HG03521 (cell line): ENCODE measurements around the gene DSTYK.

Experiments used
- ATAC-seq: cut with Tn5 transposase; IDR thresholded peaks from one replicate; pipeline ENCODE4 v1.9.1; 2021; ENCODE audit warnings: mild to moderate bottlenecking, moderate library complexity; ENCODE audit not compliant: unreplicated experiment

The DSTYK gene

DNA sequence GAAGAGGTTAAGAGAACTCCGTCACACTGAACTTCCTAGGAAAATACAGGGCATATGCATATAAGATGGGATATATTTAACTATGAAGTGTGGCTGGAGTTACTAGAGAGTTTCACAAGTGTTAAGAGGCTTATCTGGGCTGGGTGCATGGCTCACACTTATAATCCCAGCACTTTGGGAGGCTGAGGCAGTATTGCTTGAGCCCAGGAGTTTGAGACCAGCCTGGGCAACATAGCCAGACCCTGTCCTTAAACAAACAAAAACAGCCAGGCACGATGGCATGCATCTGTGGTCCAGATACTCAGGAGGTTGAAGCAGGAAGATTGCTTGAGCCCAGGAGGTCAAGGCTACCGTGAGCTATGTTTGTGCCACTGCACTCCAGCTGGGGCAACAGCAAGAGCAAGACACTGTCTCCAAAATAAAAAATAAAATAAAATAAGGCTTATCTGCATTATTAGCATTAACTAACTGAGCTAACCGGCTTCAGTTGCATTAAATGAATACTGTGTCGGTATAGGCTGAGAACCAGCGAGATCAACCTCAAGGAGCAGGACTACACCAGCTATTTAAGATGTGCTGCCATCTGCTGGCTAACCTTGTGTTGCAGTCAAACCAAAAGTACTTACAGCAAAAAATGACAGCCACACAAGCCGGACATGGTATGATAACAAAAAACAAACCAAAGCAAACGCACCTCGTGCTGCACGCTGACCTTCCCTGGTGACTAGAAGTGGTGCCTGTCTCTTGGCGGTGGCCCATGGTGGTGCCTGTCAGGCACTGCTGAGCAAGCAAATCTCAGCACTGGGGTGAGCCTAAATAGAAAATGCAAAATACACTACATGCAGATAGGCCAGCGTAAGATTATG lies 70.0 kb downstream of the DSTYK start:
- ATAC-seq: no peak

DNA sequence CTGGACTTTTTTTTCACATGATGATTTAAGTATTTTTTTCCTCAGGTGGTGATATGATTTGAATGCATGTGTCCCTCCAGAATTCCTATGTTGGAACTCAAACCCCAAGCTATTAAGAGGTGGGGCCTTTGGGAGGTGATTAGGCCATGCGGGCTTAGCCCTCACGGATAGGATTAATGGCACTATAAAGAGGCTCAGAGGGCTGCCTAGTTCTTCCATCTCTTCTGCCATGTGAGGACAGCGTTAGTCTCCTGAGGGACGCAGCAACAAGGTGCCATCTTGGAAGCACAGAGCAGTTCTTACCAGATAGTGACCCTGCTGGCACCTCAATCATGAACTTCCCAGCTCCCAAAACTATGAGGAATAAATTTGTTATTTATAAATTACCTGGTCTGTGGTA lies 71.4 kb downstream of the DSTYK start:
- ATAC-seq: no peak

DNA sequence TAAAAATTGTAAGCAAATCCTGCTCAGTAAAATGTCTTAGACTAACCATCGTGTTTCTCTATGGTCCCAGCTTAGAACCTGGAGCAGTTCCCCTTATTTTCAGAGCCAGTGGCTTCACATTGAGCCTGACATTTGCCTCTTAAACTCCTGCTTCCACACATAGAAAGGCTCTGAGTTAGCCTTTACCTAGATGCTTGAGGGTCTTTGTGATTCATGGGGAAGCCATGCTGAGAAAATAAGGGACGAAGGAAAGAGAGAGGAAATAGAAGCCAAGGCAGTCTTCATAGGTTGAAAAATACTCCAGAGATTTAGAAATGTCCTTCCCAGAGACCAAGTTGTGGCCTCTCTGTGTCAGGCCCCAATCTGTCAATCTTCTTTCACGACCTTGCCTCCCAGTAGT lies 73.6 kb downstream of the DSTYK start:
- no peak for ATAC-seq

DNA sequence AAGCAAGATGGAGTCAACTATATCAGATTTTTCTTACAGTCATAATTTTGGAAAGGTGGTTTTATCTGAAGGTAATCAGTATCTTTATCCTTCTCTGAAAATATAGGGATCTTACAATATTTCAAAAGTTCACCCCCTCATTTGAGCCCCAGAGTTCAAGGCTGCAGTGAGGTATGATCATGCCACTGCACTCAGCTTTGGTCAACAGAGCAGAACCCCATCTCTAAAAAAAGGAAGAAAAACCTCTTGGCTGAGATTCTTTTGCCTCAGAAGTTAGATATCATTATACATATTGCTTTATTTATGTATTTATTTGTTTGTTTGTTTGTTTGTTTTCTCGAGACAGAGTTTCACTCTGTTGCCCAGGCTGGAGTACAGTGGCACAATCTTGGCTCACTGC lies 78.2 kb downstream of the DSTYK start:
- no peak for ATAC-seq

DNA sequence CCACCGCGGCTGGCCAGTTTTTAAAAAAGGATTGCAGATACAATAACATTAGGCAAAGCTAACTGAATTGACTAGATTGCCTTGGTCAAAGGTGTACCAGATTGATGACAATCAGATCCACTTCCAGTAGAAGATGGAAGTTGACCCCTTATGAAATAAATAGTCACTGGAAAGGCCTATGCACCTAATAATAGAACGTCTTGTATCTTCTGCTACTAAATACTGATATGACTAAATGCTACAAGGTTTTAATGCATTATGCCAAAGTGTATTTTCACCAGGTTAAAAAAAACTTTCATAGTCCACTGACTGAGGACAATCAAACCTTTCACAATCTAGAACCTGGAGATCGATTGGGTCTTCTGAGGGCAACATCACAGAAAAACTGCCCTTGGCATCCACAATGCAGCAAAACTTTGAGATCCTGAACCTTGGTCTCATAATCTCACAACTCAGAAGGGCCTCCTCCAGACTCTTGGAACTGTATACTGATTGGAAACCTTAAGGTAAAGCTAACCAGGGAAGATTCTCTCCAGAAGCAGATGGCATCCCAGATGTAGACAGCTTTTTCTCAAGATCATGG lies 82.0 kb downstream of the DSTYK start:
- ATAC-seq: no peak

DNA sequence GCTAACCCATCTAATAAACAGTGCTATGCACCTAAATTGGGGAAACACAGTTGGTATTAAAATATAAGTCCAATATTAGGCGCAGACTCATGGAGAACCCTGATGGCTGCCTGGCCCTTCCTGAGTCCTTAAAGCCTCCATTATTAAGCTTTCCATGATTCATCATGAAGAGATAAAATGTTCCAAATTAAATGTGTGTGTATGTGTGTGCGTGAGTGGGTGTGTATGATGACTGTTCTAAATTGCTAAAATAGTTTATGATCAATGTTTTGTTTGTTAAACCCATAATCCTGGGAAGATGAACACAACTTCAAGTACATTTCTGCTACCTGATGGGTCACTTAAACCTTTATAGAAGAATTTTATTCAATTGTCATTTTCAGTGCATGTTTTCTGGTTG lies 83.5 kb downstream of the DSTYK start:
- ATAC-seq: no peak

DNA sequence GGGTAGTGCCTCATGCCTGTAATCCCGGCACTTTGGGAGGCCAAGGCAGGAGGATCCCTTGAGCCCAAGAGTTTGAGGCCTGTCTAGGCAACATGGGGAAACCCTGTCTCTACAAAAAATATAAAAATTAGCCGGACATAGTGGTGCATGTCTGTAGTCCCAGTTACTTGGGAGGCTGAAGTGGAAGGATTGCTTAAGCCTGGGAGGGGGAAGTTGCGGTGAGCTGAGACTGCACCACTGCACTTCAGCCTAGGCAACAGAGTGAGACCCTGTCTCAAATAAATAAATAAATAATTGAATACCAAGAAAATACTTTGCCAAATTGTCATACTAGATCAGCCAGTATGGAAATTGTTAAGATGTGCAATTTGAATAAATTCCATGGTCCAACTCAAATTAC lies 83.9 kb downstream of the DSTYK start:
- ATAC-seq: no peak

DNA sequence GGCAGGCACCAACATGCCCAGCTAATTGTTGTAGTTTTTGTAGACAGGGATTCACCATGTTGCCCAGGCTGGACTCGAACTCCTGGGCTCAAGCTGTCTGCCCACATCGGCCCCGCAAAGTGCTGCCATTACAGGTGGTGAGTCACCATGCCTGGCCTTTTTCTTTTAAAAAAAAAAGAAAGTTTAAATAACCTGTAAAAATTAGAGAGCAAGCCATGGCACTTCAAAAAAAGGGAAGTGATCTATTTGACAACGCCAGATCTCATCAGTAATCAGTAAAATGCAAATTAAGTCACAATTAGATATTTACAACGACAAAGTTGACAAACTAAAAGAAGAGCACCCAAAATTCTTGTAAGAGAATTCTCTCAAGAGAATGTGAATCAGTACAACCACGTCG lies 86.8 kb downstream of the DSTYK start:
- no peak for ATAC-seq

DNA sequence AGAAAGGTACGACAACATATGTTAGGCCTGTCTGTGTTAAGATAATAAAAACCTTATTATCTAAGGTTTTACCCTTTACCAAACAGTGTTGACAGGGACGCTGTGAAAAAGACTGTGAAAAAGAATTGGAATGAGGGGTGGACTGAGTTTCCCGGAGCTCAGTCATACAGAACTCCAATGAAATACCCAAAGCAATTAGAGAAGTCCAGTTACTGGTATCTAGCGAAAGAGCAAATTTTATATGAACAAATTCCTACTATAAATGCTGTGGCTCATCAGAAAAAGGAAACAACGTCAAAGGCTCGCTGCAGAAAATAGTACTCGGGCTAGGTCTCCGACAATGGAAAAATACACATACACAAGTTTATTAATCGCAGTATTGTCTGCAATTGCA lies 89.0 kb downstream of the DSTYK start:
- no peak for ATAC-seq

DNA sequence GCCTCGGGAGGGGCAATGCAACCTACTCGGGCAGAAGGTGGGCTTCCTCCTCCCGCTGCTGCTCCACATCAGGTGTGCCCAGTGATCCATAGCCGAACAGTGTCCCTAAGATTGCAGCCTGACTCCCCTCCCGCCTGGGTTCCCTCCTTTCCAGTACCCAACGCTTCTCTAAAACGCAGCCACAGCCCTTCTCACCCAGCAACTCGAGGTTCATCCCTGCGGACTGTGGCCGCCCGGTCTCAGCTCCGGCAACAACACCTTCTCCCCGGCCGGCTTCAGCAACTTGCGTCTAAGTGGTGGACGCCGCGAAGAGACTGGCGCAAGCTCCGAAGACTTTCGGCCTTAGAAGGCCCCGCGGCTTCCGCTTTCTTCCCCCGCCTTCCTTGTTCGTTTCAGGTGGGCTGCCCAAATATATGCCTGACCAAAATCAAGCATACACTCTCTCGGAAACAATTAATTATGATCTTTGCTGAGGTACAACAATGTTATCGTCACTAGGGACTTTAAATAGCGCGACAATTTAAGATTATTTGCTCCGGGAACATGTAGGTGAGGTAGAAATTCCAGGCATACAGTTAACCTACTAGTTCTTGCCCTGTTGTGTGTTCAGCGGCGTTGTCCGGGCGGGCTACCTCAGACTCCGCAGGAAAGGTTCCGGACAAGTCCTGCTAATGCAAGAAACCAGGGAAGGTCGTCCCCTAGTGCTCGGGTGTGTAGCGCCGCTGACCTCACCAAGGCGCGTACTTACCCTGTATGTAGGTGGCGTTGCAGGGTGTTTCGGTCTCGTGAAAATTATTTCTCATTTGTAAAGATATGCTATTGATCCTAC lies 89.6 kb downstream of the DSTYK start, which contains the start of gene RBBP5:
Gene RBBP5, minus strand, starts transcription at position 319 of the 829 bp plus-strand sequence. Its CDS starts 105 bp downstream, at position 214.
- ATAC-seq: peak; percentile 94

DNA sequence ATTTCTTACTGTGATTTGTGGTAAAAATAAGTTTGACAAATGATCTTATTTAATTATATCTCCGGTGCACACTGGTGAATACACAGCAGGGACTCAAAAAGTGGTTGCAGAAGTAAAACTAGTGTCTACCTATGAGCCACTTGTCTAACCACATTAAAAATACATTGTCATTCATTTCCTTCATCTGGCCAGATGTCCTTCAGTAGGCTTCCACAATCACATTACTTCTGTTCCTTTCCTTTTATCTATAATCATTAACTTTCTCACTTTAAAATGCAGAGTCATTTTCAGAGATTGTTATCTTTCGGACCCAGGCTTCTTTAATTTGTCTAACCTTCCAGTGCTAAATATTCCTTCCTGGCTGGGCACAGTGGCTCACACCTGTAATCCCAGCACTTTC lies 92.8 kb downstream of the DSTYK start:
- ATAC-seq: no peak

DNA sequence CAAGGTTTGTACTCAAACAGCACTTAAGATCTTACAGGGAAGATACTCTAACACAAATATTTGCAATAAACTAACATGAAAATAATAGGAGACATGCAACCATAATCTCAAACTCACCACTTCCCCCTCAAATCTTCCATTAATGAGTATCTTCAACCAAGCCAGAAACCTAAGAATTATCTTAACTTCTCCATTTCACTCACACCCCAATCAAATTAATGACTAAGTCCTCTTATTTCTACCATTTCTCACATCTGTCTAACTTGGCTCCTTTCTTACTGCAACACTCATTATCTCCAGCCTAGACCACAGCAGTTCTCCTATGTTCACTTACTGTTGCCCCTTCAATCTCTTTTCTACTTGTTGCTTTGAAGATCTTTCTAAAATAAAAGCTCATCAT lies 100.1 kb downstream of the DSTYK start:
- ATAC-seq: no peak

DNA sequence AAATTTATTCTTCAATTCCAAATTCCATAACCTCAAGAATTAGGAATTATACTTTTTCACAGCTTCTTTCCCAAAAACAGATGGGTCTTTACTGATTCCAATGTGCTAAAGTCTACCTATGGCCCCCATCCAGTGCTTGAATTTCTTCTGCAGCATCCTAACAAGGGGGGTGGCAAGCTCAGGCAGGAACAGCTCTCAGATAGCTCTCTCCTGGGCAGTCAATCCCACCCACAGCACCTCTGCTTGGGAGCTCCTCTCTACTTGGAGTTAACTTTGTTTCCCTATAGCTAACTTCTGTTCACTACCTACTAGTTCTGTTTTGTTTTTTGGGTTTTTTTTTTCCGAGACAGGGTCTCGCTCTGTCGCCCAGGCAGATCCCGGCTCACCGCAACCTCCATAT lies 101.8 kb downstream of the DSTYK start:
- ATAC-seq: no peak

DNA sequence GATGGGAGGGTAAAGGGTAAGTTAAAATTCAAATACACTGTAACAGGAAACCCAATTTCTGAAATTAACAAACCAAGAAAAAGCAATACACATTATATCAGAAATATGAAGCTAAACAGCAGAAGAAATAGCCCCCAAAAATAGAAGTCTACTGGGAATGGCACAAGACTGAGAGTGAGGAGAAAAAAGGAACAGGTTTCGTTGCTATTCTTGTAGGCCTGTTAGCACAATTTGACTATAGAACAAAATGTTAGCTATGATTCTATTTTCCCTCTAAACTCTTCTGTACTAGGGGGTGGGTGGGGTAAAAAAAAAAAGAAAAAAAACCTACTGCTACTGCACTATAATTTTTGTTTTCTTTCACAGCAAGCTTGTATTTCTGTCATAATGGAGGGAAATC lies 102.2 kb downstream of the DSTYK start:
- ATAC-seq: no peak

DNA sequence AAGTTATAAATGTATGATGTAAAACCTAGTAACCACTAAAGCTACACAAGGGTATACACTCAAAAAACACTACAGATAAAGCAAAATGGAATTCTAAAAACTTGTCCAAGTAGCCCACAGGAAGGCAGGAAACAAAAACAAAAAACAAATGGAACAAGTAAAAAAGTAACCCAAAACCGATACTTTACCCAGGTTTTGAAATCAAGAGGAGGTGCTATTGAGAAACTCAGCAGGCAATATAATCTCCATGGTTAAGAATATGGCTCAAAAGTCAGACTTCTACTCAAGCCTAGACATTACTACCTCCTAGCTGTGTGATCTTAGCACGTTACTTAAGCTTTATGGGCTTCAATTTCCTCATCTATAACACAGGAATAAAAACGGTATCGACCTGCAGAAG lies 103.0 kb downstream of the DSTYK start:
- ATAC-seq: no peak

DNA sequence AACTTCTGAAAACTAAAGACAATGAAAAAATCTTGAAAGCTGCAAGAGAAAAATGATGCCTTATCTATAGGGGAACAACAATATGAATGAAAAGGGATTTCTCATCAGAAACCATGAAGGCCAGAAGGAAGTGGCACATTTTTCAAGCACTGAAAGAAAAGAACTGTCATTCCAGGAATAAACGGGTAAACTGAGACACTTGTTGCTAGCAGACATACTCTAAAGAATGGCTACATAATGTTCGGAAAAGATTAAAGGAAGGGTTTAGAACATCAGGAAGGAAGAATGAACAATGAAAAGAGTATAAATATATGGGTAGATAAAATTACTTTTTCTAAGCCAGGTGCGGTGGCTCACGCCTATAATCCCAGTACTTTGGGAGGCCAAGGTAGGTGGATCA lies 104.2 kb downstream of the DSTYK start:
- ATAC-seq: no peak

DNA sequence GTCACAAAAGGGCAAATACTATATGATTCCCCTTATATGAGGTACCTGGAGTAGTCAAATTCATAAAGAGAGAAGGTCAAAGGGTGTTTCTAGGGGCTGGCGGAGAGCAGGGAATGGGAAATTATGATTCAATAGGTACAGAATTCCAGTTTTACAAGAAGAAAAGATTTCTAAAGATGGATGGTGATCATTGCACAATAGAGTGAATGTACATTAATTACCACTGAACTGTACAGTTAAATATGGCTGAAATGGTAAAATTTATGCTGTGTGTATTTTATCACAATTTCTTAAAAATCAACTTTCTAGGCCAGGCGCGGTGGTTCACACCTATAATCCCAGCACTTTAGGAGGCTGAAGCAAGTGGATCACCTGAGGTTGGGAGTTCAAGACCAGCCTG lies 109.1 kb downstream of the DSTYK start:
- ATAC-seq: no peak

DNA sequence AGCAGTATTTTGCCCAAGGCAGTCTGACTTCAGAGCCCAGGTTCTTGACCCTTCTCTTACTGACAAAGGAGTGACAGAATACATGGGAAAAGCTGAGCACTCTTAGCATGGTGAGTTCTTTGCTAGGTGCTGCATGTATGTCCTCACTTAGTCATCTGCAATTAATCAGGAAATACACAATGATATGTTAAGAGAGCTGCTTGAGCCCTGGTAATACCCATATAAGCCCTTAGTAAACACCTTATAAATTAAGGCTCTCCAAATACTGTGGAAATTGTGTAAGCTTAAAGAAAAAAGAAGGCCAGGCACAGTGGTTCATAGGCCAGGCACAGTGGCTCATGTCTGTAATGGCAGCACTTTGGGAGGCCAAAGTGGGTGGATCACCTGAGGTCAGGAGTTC lies 113.3 kb downstream of the DSTYK start:
- no peak for ATAC-seq

DNA sequence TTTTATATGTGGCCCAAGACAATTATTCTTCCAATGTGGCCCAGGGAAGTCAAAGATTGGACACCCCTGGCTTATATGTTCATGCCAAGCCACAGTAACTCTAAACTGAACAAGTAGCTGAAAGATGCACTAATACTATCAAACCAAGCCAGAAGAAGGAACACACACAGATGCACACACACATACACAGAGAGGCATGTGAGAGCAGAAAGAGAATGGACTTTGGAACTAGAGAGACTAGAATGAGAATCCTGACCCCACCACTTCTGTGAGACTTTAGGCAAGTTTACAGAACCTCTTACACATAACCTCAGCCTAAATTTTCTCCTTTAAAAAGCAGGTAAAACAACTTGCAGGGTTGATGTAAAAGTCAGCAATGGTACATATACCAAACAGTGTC lies 116.1 kb downstream of the DSTYK start:
- no peak for ATAC-seq
